K562 (cell line): ENCODE measurements around the gene SNX9.

Experiments used
- CEBPB ChIP-seq: fragments of 450-650 bp; IDR thresholded peaks from 2 replicates; pipeline ENCODE4 v1.6.1; 2016; ENCODE audit warnings: missing genetic modification characterization, missing compliant biosample characterization
- CHD2 ChIP-seq: IDR thresholded peaks from 2 replicates; pipeline ENCODE4 v1.6.1; 2011; ENCODE audit warnings: low read depth, low read length
- CTCF ChIP-seq, 3 experiments: IDR thresholded peaks in 2 of 3; conservative IDR thresholded peaks in 1 of 3; 2 replicates each; pipeline ENCODE4 v1.5.1; 2011 to 2012; ENCODE audit warnings: low read length in 3 of 3, mild to moderate bottlenecking in 3 of 3, control low read depth in 2 of 3, improper control_type of control experiment in 1 of 3, inconsistent platforms in 1 of 3, low read depth in 1 of 3, mixed read lengths in 1 of 3, moderate library complexity in 1 of 3; ENCODE audit not compliant: insufficient read depth in 2 of 3
- E2F1 ChIP-seq: sonication (generic); formaldehyde crosslinking; IDR thresholded peaks from 2 replicates; pipeline ENCODE4 v1.8.1; 2023; ENCODE audit warnings: mild to moderate bottlenecking, missing genetic modification reagents, moderate library complexity
- ESRRA ChIP-seq: fragments of 450-650 bp; IDR thresholded peaks from 2 replicates; pipeline ENCODE4 v1.6.1; 2014; ENCODE audit warnings: low read depth, mild to moderate bottlenecking, moderate library complexity, borderline replicate concordance
- HNRNPH1 ChIP-seq: fragments of 200-400 bp; formaldehyde crosslinking; optimal IDR thresholded peaks from 2 replicates; pipeline ENCODE3; 2017; ENCODE audit warnings: low read depth, mild to moderate bottlenecking, low read length, moderate library complexity
- RCOR1 ChIP-seq, 2 experiments: IDR thresholded peaks; 2 replicates each; pipeline ENCODE4 v1.6.1; 2012; ENCODE audit warnings: low read depth in 2 of 2, low read length in 2 of 2, borderline replicate concordance in 1 of 2, improper control_type of control experiment in 1 of 2
- SIX5 ChIP-seq, 2 experiments: IDR thresholded peaks; 2 replicates each; pipeline ENCODE4 v1.6.1; 2011; ENCODE audit warnings: low read length in 2 of 2, borderline replicate concordance in 1 of 2, low read depth in 1 of 2, mild to moderate bottlenecking in 1 of 2, moderate library complexity in 1 of 2; ENCODE audit not compliant: insufficient read depth in 1 of 2
- TF ChIP-seq, protein P1 (sequence below): IDR thresholded peaks from 3 replicates; pipeline ENCODE4 v1.6.1; 2011; ENCODE audit warnings: borderline replicate concordance, mild to moderate bottlenecking, moderate library complexity; ENCODE audit not compliant: insufficient read length; ENCODE audit errors: extremely low read depth
- TF ChIP-seq, protein P2 (sequence below): sonication (generic); formaldehyde crosslinking; IDR thresholded peaks from 2 replicates; pipeline ENCODE4 v1.8.0; 2023; ENCODE audit warnings: mild to moderate bottlenecking, missing genetic modification reagents

GRCh38 chr6:157965387-157965786 lies 142.3 kb downstream of the SNX9 start:
- TF ChIP-seq HNRNPH1 (no peak), CHD2 (no peak), RCOR1 (IDR thresholded peaks at IDR 0.05; ENCODE audit: borderline replicate concordance in 1 of 2, low read depth in 2 of 2, low read length in 2 of 2) (0 out of 4 replicates have a peak, but pooled peaks of 1 of the 2 experiments have one; percentile 38), CTCF (IDR thresholded peaks at IDR 0.05 in 2 of 3, conservative IDR thresholded peaks at IDR 0.05 in 1 of 3; ENCODE audit: insufficient read depth in 2 of 3, low read depth in 1 of 3, low read length in 3 of 3) (no peak), SIX5 (IDR thresholded peaks at IDR 0.05; ENCODE audit: borderline replicate concordance in 1 of 2, insufficient read depth in 1 of 2, low read depth in 1 of 2, low read length in 2 of 2) (no peak), CEBPB (no peak), ESRRA (no peak), E2F1 (CRISPR knock-in tag) (no peak)
- TF ChIP-seq, protein P1, sequence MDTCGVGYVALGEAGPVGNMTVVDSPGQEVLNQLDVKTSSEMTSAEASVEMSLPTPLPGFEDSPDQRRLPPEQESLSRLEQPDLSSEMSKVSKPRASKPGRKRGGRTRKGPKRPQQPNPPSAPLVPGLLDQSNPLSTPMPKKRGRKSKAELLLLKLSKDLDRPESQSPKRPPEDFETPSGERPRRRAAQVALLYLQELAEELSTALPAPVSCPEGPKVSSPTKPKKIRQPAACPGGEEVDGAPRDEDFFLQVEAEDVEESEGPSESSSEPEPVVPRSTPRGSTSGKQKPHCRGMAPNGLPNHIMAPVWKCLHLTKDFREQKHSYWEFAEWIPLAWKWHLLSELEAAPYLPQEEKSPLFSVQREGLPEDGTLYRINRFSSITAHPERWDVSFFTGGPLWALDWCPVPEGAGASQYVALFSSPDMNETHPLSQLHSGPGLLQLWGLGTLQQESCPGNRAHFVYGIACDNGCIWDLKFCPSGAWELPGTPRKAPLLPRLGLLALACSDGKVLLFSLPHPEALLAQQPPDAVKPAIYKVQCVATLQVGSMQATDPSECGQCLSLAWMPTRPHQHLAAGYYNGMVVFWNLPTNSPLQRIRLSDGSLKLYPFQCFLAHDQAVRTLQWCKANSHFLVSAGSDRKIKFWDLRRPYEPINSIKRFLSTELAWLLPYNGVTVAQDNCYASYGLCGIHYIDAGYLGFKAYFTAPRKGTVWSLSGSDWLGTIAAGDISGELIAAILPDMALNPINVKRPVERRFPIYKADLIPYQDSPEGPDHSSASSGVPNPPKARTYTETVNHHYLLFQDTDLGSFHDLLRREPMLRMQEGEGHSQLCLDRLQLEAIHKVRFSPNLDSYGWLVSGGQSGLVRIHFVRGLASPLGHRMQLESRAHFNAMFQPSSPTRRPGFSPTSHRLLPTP: no peak
- TF ChIP-seq, protein P2, sequence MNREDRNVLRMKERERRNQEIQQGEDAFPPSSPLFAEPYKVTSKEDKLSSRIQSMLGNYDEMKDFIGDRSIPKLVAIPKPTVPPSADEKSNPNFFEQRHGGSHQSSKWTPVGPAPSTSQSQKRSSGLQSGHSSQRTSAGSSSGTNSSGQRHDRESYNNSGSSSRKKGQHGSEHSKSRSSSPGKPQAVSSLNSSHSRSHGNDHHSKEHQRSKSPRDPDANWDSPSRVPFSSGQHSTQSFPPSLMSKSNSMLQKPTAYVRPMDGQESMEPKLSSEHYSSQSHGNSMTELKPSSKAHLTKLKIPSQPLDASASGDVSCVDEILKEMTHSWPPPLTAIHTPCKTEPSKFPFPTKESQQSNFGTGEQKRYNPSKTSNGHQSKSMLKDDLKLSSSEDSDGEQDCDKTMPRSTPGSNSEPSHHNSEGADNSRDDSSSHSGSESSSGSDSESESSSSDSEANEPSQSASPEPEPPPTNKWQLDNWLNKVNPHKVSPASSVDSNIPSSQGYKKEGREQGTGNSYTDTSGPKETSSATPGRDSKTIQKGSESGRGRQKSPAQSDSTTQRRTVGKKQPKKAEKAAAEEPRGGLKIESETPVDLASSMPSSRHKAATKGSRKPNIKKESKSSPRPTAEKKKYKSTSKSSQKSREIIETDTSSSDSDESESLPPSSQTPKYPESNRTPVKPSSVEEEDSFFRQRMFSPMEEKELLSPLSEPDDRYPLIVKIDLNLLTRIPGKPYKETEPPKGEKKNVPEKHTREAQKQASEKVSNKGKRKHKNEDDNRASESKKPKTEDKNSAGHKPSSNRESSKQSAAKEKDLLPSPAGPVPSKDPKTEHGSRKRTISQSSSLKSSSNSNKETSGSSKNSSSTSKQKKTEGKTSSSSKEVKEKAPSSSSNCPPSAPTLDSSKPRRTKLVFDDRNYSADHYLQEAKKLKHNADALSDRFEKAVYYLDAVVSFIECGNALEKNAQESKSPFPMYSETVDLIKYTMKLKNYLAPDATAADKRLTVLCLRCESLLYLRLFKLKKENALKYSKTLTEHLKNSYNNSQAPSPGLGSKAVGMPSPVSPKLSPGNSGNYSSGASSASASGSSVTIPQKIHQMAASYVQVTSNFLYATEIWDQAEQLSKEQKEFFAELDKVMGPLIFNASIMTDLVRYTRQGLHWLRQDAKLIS (CRISPR knock-in tag): no peak
